ENCODE measurements around the gene ALG2. TPM values are rescaled to one million over a fixed set of nuclear protein-coding genes. Genes with fewer than 3 reads are reported as not detected.

The ALG2 gene
- polyA plus RNA-seq, 1 of the 3 experiments (the other 2 are of a cell fraction) = 31.6 TPM

DNA sequence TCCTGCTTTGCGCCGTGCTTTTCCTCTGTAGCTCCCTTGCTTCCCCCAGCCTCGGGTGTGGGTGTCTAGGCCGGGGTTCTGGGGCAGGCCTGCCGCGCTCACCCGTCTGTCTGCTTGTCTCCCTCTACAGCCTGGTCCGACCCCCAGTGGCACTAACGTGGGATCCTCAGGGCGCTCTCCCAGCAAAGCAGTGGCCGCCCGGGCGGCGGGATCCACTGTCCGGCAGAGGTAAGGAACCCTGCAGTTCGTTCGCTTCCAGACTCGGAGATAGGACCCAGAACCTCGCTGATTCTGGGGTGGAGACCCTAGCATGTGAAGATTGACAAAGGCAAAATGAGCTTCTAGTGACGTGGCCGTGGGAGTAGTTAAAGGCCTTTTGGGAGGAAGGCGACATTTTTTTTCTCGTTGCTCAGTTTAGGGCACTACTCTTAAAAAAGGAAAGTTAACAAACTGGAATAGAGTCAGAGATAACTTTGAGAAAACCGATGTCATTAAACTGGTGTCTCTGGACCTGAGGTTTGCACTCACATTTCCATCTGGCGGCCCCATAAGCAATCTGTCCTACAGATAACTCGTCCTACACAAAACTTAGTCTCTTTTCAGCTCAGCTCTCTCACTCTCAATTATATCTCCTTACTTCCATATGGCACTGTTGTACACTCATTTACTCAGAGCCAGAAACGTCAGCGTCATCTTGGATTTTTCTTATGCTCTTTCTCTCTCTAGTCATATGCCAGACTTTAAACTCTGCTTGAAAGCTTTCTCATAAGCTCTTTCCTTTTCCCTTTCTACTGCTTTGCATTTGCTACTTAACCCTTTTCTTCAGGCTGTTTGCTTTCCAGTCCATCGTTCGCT is 901 bp upstream of the ALG2 start:
- 17% methylated on average over 14 of the region's 30 CpGs for WGBS (ENCODE audit: low lambda C conversion rate)
- no peak for DNase-seq
- TF ChIP-seq MXI1 (IDR thresholded peaks at IDR 0.05; ENCODE audit: low read depth, low read length) (0 out of 2 replicates have a peak, but pooled peaks have one; percentile 10), TAF1 (IDR thresholded peaks at IDR 0.05; ENCODE audit: borderline replicate concordance, low read depth, low read length) (no peak), RCOR1 (IDR thresholded peaks at IDR 0.05; ENCODE audit: low read length) (no peak), MEF2A (IDR thresholded peaks at IDR 0.05; ENCODE audit: borderline replicate concordance, low read depth) (no peak), EZH2phosphoT487 (IDR thresholded peaks at IDR 0.05; ENCODE audit: borderline replicate concordance, low read depth) (no peak), NRF1 (IDR thresholded peaks at IDR 0.05; ENCODE audit: low read depth, low read length) (no peak), FOSL2 (IDR thresholded peaks at IDR 0.05; ENCODE audit: borderline replicate concordance, low read depth) (no peak), RAD21 (IDR thresholded peaks at IDR 0.05; ENCODE audit: low read length) (0 out of 2 replicates have a peak, but pooled peaks have one; percentile 2), CHD2 (IDR thresholded peaks at IDR 0.05; ENCODE audit: low read length, partially characterized antibody) (no peak)
- TF ChIP-seq, protein P1, sequence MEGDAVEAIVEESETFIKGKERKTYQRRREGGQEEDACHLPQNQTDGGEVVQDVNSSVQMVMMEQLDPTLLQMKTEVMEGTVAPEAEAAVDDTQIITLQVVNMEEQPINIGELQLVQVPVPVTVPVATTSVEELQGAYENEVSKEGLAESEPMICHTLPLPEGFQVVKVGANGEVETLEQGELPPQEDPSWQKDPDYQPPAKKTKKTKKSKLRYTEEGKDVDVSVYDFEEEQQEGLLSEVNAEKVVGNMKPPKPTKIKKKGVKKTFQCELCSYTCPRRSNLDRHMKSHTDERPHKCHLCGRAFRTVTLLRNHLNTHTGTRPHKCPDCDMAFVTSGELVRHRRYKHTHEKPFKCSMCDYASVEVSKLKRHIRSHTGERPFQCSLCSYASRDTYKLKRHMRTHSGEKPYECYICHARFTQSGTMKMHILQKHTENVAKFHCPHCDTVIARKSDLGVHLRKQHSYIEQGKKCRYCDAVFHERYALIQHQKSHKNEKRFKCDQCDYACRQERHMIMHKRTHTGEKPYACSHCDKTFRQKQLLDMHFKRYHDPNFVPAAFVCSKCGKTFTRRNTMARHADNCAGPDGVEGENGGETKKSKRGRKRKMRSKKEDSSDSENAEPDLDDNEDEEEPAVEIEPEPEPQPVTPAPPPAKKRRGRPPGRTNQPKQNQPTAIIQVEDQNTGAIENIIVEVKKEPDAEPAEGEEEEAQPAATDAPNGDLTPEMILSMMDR (IDR thresholded peaks at IDR 0.05) = peak; percentile 19; the same call in 1 of the 2 replicates
- TF ChIP-seq, protein P2, sequence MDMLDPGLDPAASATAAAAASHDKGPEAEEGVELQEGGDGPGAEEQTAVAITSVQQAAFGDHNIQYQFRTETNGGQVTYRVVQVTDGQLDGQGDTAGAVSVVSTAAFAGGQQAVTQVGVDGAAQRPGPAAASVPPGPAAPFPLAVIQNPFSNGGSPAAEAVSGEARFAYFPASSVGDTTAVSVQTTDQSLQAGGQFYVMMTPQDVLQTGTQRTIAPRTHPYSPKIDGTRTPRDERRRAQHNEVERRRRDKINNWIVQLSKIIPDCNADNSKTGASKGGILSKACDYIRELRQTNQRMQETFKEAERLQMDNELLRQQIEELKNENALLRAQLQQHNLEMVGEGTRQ (IDR thresholded peaks at IDR 0.05; ENCODE audit: borderline replicate concordance, low read depth, low read length) = no peak
- POLR2A ChIA-PET = interaction anchor here (0.6 to 1.2 kb wide), 5 partner anchors 9 to 599 kb away, joined by 3 to 5 read pairs (median 4); partner anchors contain the start of gene NR4A3
- H3K4me1 ChIP-seq (ENCODE audit: control insufficient read depth in 1 of 2, insufficient read depth in 2 of 2, low read depth in 1 of 2, low read length in 1 of 2) = peaks cover 11 to 12% of the 10 kb centered on the region in 2 experiments
- peak overlapping the region; percentile 97 to 99 for H3K27ac ChIP-seq (ENCODE audit: low read depth in 2 of 2, low read length in 1 of 2)
- no peaks in the 10 kb centered on the region for H3K9me3 ChIP-seq
- CTCF ChIA-PET = interaction anchor here (1.0 to 3.5 kb wide), 4 partner anchors 10 to 59 kb away, joined by 3 to 33 read pairs (median 17); no protein-coding TSS in a partner anchor
- peak overlapping the region; percentile 29 for H2AFZ ChIP-seq (ENCODE audit: low read depth)
- peaks cover 39 to 40% of the 10 kb centered on the region in 2 experiments for H3K36me3 ChIP-seq (replicated peaks in 1 of 2; ENCODE audit: control insufficient read depth in 1 of 2, insufficient read depth in 2 of 2, low read length in 1 of 2)
- H3F3A ChIP-seq (replicated peaks; ENCODE audit: insufficient read depth) = peaks cover 8% of the 10 kb centered on the region
- H3K27me3 ChIP-seq (ENCODE audit: insufficient read depth) = no peaks in the 10 kb centered on the region
- H3K9me2 ChIP-seq = no peaks in the 10 kb centered on the region
- H3K9ac ChIP-seq = peak overlapping the region; percentile 98
- H3K79me2 ChIP-seq (ENCODE audit: insufficient read depth) = peaks cover 93% of the 10 kb centered on the region
- H3K4me3 ChIP-seq (ENCODE audit: low read depth in 2 of 2, low read length in 1 of 2) = peak overlapping the region; percentile 91 to 99
- H3K4me2 ChIP-seq = peak overlapping the region; percentile 89
- peaks cover 44% of the 10 kb centered on the region for H4K20me1 ChIP-seq (ENCODE audit: insufficient read depth)

DNA sequence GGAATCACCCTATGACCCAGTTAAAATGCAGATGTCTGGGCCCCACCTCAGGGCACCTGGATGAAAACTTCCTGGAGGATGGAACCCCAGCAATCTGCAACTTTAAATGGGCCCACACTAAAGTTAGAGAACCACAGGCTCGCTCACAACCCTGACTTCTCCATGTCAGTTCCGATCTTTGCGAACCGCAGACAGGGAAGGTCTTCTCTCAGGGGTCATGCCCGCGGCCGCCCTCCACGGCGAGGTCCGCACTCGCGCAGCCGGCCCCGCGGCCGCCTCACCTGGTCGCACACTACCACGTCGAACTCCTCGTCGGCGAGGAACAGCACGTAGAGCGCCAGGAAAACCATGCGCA is 499 bp downstream of the ALG2 start:
- Histone ChIP-seq H3K9me3 (no peaks in the 10 kb centered on the region), H3K27ac (ENCODE audit: low read depth in 2 of 2, low read length in 1 of 2) (peak overlapping the region; percentile 97 to 99), H2AFZ (ENCODE audit: low read depth) (peak overlapping the region; percentile 89; the same call in 1 of the 2 replicates), H3K27me3 (ENCODE audit: insufficient read depth) (no peaks in the 10 kb centered on the region), H3K9ac (peak overlapping the region; percentile 98), H3K36me3 (replicated peaks in 1 of 2; ENCODE audit: control insufficient read depth in 1 of 2, insufficient read depth in 2 of 2, low read length in 1 of 2) (peaks cover 42 to 49% of the 10 kb centered on the region in 2 experiments), H3K4me1 (ENCODE audit: control insufficient read depth in 1 of 2, insufficient read depth in 2 of 2, low read depth in 1 of 2, low read length in 1 of 2) (peaks cover 11 to 12% of the 10 kb centered on the region in 2 experiments), H3K79me2 (ENCODE audit: insufficient read depth) (peaks cover 95% of the 10 kb centered on the region), H4K20me1 (ENCODE audit: insufficient read depth) (peaks cover 43% of the 10 kb centered on the region), H3K9me2 (no peaks in the 10 kb centered on the region), H3F3A (replicated peaks; ENCODE audit: insufficient read depth) (peaks cover 8% of the 10 kb centered on the region), H3K4me2 (peak overlapping the region; percentile 89), H3K4me3 (ENCODE audit: low read depth in 2 of 2, low read length in 1 of 2) (peak overlapping the region; percentile 91 to 99)
- no CpG with 5 or more reads among the region's 25 CpGs for WGBS (ENCODE audit: low lambda C conversion rate)
- CTCF ChIA-PET = interaction anchor here (0.9 to 3.5 kb wide), 5 partner anchors 11 to 58 kb away, joined by 3 to 33 read pairs (median 8); no protein-coding TSS in a partner anchor
- no peak for DNase-seq
- POLR2A ChIA-PET = interaction anchor here (0.8 to 1.2 kb wide), 3 partner anchors 10 to 851 kb away, joined by 3 to 5 read pairs (median 4); no protein-coding TSS in a partner anchor
- TF ChIP-seq, protein P3, sequence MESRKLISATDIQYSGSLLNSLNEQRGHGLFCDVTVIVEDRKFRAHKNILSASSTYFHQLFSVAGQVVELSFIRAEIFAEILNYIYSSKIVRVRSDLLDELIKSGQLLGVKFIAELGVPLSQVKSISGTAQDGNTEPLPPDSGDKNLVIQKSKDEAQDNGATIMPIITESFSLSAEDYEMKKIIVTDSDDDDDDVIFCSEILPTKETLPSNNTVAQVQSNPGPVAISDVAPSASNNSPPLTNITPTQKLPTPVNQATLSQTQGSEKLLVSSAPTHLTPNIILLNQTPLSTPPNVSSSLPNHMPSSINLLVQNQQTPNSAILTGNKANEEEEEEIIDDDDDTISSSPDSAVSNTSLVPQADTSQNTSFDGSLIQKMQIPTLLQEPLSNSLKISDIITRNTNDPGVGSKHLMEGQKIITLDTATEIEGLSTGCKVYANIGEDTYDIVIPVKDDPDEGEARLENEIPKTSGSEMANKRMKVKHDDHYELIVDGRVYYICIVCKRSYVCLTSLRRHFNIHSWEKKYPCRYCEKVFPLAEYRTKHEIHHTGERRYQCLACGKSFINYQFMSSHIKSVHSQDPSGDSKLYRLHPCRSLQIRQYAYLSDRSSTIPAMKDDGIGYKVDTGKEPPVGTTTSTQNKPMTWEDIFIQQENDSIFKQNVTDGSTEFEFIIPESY (IDR thresholded peaks at IDR 0.05; ENCODE audit: borderline replicate concordance, low read depth) = no peak
- TF ChIP-seq FOXM1 (IDR thresholded peaks at IDR 0.05; ENCODE audit: low read depth) (no peak), NFIC (IDR thresholded peaks at IDR 0.05; ENCODE audit: borderline replicate concordance) (no peak), GATA2 (CRISPR knock-in tag; IDR thresholded peaks at IDR 0.05) (no peak), SIN3A (IDR thresholded peaks at IDR 0.05; ENCODE audit: borderline replicate concordance, low read depth, low read length) (no peak)
- TF ChIP-seq, protein P4, sequence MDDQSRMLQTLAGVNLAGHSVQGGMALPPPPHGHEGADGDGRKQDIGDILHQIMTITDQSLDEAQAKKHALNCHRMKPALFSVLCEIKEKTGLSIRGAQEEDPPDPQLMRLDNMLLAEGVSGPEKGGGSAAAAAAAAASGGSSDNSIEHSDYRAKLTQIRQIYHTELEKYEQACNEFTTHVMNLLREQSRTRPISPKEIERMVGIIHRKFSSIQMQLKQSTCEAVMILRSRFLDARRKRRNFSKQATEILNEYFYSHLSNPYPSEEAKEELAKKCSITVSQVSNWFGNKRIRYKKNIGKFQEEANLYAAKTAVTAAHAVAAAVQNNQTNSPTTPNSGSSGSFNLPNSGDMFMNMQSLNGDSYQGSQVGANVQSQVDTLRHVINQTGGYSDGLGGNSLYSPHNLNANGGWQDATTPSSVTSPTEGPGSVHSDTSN (IDR thresholded peaks at IDR 0.05) = no peak
- TF ChIP-seq, protein P5, sequence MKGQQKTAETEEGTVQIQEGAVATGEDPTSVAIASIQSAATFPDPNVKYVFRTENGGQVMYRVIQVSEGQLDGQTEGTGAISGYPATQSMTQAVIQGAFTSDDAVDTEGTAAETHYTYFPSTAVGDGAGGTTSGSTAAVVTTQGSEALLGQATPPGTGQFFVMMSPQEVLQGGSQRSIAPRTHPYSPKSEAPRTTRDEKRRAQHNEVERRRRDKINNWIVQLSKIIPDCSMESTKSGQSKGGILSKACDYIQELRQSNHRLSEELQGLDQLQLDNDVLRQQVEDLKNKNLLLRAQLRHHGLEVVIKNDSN (IDR thresholded peaks at IDR 0.05; ENCODE audit: borderline replicate concordance, low read depth) = no peak
